ENCODE measurements around the gene RPL26. TPM values are rescaled to one million over a fixed set of nuclear protein-coding genes. Genes with fewer than 3 reads are reported as not detected.
A peak's percentile ranks its signal among the peaks of the same experiment; 100 is the strongest.

RPL26 gene
- total RNA-seq, 6 donors from 2014 or later = 736 to 1,938 (median 1,066) TPM

DNA sequence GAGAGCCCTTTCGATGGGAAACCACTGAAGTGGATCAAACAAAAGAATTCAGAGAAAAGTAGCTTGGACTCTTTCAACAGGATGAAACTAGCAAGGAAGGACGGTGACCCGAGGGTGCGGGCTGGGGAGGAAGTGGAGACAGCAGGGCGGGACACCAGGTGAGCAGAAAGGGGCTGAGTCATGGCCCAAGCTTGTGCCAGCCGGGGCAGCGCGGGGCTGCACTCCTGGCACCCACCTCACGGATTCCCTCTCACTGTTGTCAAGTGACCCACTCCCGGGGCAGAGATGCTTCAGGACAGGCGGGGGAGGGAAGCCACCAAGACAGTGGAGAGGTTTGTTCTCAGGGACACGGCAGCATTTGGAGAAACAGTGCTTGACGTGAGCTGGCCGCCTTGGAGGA lies 25.4 kb upstream of the RPL26 start:
- Histone ChIP-seq H3K36me3 (no peaks in the 10 kb centered on the region), H3K4me1 (peaks cover 9 to 14% (median 11%) of the 10 kb centered on the region in 4 donors), H3K27ac (no peak overlapping the region), H3K4me3 (no peak overlapping the region), H3K27me3 (no peaks in the 10 kb centered on the region), H3K9me3 (no peaks in the 10 kb centered on the region)
- ATAC-seq (ENCODE audit: low FRiP score in 2 of 2) (peak in 1 of 2 donors; percentile 50), DNase-seq (peak; percentile 68)
- WGBS, 2 donors = 51 to 60% methylated on average over 13 to 14 of the region's 14 CpGs
- TF ChIP-seq, protein P1, sequence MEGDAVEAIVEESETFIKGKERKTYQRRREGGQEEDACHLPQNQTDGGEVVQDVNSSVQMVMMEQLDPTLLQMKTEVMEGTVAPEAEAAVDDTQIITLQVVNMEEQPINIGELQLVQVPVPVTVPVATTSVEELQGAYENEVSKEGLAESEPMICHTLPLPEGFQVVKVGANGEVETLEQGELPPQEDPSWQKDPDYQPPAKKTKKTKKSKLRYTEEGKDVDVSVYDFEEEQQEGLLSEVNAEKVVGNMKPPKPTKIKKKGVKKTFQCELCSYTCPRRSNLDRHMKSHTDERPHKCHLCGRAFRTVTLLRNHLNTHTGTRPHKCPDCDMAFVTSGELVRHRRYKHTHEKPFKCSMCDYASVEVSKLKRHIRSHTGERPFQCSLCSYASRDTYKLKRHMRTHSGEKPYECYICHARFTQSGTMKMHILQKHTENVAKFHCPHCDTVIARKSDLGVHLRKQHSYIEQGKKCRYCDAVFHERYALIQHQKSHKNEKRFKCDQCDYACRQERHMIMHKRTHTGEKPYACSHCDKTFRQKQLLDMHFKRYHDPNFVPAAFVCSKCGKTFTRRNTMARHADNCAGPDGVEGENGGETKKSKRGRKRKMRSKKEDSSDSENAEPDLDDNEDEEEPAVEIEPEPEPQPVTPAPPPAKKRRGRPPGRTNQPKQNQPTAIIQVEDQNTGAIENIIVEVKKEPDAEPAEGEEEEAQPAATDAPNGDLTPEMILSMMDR (IDR thresholded peaks at IDR 0.05) = no peak
- TF ChIP-seq POLR2AphosphoS5 (IDR thresholded peaks at IDR 0.05) (no peak), EP300 (IDR thresholded peaks at IDR 0.05) (no peak), POLR2A (IDR thresholded peaks at IDR 0.05) (no peak)

DNA sequence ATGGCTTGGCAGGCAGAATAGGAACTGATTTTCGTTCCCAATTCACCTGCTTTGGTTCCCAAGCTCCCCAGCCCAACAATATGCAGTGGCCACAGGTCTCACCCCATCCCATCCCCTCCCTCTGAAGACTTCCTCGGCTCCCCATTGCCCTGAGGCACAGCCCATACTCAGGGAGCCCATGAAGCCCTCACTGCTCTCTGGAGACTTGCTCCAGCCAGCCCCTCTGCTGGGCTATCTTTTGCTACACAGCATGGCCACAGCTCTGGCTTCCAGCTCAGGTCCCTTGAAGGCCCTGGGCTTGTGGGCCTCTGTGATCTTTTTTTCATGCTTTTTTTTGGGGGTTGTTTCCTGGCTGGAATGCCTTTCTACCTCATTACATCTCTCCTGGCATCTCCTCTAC lies 23.2 kb upstream of the RPL26 start:
- H3K27ac ChIP-seq = no peak overlapping the region
- H3K4me3 ChIP-seq = no peak overlapping the region
- TF ChIP-seq, protein P1 (IDR thresholded peaks at IDR 0.05) = no peak
- TF ChIP-seq POLR2A (IDR thresholded peaks at IDR 0.05) = no peak
- no peak for TF ChIP-seq POLR2AphosphoS5 (IDR thresholded peaks at IDR 0.05)
- no peak for TF ChIP-seq EP300 (IDR thresholded peaks at IDR 0.05)
- H3K4me1 ChIP-seq = peaks cover 5 to 12% (median 6%) of the 10 kb centered on the region in 4 donors
- H3K27me3 ChIP-seq = no peaks in the 10 kb centered on the region
- no peaks in the 10 kb centered on the region for H3K36me3 ChIP-seq
- no peak for ATAC-seq (ENCODE audit: low FRiP score in 2 of 2)
- WGBS, 2 donors = 79 to 91% methylated on average over 2 of the region's 2 CpGs
- DNase-seq = no peak
- no peaks in the 10 kb centered on the region for H3K9me3 ChIP-seq

DNA sequence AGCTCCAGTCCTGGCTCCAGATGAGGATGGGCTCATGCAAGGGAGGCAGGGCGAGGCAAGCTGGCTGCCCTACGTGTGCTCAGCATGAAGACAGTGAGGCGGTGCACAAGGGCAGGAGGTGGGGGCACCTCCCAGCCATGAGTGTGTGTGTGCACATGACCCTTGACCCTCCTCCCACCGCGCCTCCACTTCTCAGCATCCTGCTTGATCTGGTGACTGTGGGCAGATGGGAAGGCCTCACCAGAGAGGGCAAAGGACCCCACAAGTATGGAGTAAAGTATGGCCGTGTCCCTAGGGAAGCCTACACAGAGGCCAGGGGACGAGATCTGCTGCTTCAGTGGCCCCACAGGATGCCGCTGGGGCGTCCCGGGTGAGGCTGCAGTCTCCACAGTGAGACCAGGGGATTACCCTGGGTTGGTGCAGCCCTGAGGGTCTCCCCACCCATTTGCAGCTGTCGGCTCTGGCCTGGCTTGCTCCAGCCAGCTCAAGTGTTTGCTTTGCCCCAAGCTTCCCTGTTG lies 22.6 kb upstream of the RPL26 start:
- Histone ChIP-seq H3K4me1 (peaks cover 2 to 8% (median 4%) of the 10 kb centered on the region in 4 donors), H3K27ac (no peak overlapping the region)

DNA sequence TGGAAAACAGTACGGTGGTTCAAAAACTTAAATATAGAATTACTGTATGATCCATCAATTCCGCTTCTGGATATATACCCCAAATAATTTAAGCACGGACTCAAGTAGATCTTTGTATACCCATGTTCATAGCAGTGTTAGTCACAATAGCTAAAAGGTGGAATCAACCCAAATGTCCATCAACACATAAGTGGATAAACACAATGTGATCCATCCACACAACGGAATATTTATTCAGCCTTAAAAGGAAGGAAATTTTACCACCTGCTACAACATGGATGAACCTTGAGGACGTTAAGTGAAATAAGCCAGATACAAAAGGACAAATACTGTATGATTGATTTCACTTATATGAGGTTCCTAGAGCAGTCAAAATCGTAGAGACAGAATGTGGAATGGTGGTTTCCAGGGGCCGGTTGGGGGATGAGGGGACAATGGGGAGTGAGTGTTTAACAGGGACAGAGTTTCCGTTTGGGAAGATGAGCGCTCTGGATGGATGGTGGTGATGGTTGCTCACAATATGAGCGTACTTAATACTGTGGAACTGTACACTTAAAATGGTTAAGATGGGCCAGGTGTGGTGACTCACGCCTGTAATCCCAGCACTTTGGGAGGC lies 20.0 kb upstream of the RPL26 start:
- ATAC-seq (ENCODE audit: low FRiP score in 2 of 2) (no peak), DNase-seq (no peak)
- H3K36me3 ChIP-seq = no peaks in the 10 kb centered on the region
- H3K27me3 ChIP-seq = no peaks in the 10 kb centered on the region
- no peaks in the 10 kb centered on the region for H3K4me1 ChIP-seq
- no peak for TF ChIP-seq POLR2AphosphoS5 (IDR thresholded peaks at IDR 0.05)
- TF ChIP-seq POLR2A (IDR thresholded peaks at IDR 0.05) = no peak
- no peak for TF ChIP-seq EP300 (IDR thresholded peaks at IDR 0.05)
- no peak overlapping the region for H3K4me3 ChIP-seq
- no peaks in the 10 kb centered on the region for H3K9me3 ChIP-seq
- WGBS, 2 donors = 82 to 86% methylated on average over 11 of the region's 11 CpGs
- H3K27ac ChIP-seq = no peak overlapping the region

More for the DNA sequence above, 22.6 kb upstream of the RPL26 start:
- DNase-seq (no peak), ATAC-seq (ENCODE audit: low FRiP score in 2 of 2) (no peak)
- H3K36me3 ChIP-seq = no peaks in the 10 kb centered on the region
- H3K9me3 ChIP-seq = no peaks in the 10 kb centered on the region
- H3K4me3 ChIP-seq = no peak overlapping the region
- WGBS, 2 donors = 80 to 88% methylated on average over 1 to 11 of the region's 11 CpGs
- TF ChIP-seq POLR2A (IDR thresholded peaks at IDR 0.05) (no peak), POLR2AphosphoS5 (IDR thresholded peaks at IDR 0.05) (no peak), EP300 (IDR thresholded peaks at IDR 0.05) (no peak)
- TF ChIP-seq, protein P1 (IDR thresholded peaks at IDR 0.05) = no peak
- H3K27me3 ChIP-seq = no peaks in the 10 kb centered on the region

DNA sequence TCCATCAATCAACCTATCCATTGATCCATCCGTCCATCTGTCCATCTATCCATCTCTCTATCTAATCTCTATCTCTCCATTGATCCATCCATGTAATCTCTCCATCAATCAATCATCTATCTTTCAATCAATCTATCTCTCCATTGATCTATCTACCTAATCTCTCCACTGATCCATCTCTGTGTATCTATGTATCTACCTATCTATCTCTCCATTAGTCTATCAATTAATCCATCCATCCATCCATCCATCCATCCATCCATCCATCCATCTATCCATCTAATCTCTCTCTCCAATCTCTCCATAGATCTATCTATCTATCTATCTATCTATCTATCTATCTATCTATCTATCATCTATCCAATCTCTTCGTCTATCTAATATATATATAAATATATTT lies 18.1 kb upstream of the RPL26 start:
- Histone ChIP-seq H3K27ac (no peak overlapping the region), H3K36me3 (no peaks in the 10 kb centered on the region), H3K9me3 (no peaks in the 10 kb centered on the region), H3K4me1 (no peaks in the 10 kb centered on the region), H3K27me3 (peaks cover 0 to 2% (median 0%) of the 10 kb centered on the region in 4 donors), H3K4me3 (no peak overlapping the region)
- DNase-seq (no peak), ATAC-seq (ENCODE audit: low FRiP score in 2 of 2) (no peak)
- TF ChIP-seq, protein P1 (IDR thresholded peaks at IDR 0.05) = no peak
- TF ChIP-seq POLR2A (IDR thresholded peaks at IDR 0.05) (no peak), POLR2AphosphoS5 (IDR thresholded peaks at IDR 0.05) (no peak), EP300 (IDR thresholded peaks at IDR 0.05) (no peak)
- WGBS, 2 donors = 83 to 87% methylated on average over 2 of the region's 2 CpGs
